NCI-H146 treated with DMSO at 0.1 percent for 48 hours (cell line): ENCODE results near the gene KIAA0040.

Source experiments
- DNase-seq: peaks from one replicate; lab custom pipeline; 2025; ENCODE audit not compliant: unreplicated experiment; lab: John Stamatoyannopoulos, UW

KIAA0040 gene

GRCh38 chr1:175192630-175193526 lies at the start of gene KIAA0040:
KIAA0040 (minus strand) TSS chr1:175192776; CDS start chr1:175161013, 31,763 bp downstream.
- DNase-seq, result no peak

DNA sequence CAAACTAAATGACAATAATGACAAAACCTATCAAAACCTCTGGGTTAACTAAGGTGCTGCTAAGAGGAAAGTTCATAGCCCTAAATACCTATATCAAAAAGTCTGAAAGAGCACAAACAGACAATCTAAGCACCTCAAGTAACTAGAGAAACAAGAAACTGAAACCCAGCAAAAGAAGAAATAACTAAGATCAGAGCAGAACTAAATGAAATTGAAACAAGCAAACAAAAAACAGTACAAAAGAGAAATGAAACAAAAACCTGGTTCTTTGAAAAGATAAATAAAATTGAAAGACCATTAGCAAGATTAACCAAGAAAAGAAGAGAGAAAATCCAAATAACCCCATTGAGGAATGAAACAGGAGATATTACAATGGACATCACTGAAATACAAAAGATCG lies 44.8 kb upstream of the KIAA0040 start:
- no peak for DNase-seq

DNA sequence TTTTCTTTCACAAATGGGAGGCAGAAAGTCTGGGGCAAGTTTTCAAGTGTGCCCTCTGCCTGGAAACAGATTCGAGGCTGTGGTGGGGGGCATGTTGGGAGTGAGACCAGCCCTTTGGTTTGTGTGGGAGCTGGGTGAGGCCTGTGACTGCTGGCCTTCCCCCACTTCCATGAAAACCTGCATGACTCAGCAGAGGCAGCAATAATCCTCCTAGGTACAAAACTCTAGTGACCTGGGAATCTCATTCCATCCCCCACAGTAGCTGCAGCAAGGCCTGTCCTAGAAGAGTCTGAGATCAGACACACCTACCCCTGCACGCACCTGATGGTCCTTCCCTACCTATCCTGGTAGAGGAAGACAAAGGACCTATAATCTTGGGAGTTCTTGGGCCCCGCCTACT lies 42.1 kb upstream of the KIAA0040 start:
- DNase-seq, result no peak

DNA sequence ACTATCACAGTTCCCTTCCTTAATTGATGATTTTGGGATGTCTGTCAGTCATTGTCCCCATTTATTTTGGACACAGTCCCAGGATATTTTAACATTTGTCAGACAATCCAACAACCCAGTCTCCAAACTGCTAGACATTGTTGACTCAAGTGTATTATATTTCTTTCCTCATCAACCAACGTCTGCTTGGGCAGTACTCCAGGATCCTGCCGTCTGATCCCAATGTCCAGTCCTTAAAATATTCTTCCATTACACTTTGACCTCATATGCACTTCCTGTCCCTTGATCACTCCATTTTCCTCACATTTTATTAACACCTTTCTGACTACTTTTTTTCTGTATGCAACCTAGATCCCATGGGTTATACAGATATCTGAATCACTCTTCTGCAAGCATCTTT lies 39.8 kb upstream of the KIAA0040 start:
- no peak for DNase-seq

DNA sequence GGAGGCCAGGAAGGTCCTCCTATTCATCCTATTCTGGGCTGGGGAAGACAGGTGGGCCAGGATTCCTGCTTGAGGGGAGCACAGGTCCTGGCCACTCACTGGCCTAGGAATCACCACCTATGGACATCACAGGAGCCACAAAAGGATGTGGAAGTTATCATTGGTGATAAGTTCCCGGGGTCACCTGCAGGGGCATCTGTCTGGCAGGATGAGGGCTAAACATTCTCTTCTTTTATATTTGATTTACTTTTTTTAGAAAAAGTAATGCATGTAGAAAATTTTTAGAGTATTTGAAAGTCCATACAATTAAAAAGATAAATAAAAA lies 33.2 kb upstream of the KIAA0040 start:
- no peak for DNase-seq

DNA sequence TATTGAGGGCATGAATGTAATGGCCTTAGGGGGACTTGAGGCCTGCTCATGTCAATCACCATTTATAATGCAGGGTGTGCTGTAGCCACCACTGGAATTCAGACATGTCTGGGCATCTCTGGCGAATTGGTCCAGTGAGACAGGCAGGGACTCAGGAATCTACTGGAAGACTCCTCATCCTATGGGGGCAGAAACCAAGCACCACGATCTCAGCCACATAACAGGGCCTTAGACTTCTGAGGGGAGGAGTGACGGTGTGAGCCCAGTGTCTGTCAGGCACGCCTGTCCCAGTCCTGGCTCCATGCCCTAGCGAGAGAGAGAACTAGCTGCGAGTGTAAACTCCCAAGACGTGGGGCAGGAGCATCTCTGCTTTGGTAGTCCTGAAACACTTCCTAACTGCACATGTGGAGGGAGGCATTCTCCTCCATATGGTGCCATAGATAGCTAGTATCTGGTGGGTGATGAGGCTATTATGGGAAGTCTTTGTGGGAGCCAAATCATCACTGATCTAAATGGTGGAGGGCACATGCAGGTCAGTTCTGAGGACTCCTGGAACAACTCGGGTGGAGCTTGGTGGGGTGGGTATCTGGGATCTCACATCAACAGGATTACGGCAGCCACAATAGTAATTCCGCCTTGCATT lies 29.8 kb upstream of the KIAA0040 start:
- no peak for DNase-seq

GRCh38 chr1:175221557-175222175 lies 29.1 kb upstream of the KIAA0040 start:
- no peak for DNase-seq

- DNase-seq, result no peak
Observed at GRCh38 chr1:175220853-175221556, 28.4 kb upstream of the KIAA0040 start.

DNA sequence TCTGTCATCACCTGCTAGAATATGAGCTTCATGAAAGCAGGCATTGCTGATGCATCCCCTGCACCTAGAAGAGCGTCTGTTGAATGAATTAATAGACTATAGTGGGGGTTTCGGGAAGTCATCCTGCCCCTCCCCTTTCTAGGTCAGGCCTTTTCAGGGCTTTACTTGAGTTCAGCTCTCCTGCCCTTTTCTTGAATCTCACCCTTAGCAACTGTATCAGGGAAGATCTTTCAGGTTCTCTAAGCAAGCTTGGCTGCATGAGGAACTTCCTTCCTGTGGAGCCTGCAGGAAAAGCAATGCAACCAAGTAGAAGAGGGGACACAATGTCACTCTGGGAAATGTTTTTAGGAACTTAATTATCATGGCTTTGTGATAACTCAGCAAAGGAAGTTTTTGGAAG lies 27.2 kb upstream of the KIAA0040 start:
- no peak for DNase-seq

- no peak for DNase-seq
Observed at GRCh38 chr1:175218786-175219434, 26.3 kb upstream of the KIAA0040 start.

- no peak for DNase-seq
Observed at GRCh38 chr1:175217721-175218531, 25.4 kb upstream of the KIAA0040 start.

- no peak for DNase-seq
Observed at GRCh38 chr1:175216444-175216843, 23.9 kb upstream of the KIAA0040 start.

DNA sequence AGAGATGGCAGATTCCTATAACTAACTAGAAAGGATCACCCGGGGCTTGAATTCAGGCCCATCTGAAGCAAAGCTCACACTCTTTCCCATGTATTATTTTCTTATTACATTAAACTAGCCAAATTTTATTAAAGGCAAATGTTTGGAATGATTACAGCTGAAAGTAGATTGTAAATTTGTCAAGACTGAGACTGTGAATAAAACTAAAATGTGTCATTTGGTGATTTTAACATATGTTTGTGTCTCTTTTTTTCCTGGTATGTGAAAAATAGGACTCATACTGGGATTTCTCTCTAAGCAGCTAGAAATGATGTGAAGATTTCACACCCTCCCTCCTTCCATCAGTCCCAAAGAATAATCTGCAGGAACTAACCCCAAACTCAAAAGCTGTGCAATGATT lies 19.1 kb upstream of the KIAA0040 start:
- no peak for DNase-seq

GRCh38 chr1:175210744-175211143 lies 18.2 kb upstream of the KIAA0040 start:
- DNase-seq, result no peak

GRCh38 chr1:175209493-175209921 lies 16.9 kb upstream of the KIAA0040 start:
- DNase-seq, result no peak

- no peak for DNase-seq
Observed at GRCh38 chr1:175208773-175209492, 16.4 kb upstream of the KIAA0040 start.

DNA sequence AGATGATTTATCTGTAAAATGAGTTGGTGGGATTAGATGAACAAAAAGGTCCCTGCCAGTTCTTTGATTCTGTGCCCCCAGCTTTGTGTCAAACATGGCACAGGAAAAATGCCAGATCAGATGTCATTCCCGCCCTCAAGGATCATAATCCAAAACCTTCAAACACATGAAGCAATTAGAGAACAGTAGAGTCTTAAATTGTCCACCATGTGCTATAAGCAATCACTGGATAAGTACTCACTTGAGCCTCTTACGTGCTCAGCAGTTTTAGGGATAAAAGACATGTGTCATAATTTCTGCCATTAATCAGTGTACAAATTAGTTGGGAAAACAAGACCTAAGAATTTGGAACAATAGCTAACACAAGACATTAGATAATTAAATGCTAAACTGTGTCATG lies 15.4 kb upstream of the KIAA0040 start:
- DNase-seq, result no peak

GRCh38 chr1:175206687-175207086 lies 14.1 kb upstream of the KIAA0040 start:
- DNase-seq, result no peak

- DNase-seq, result no peak
Observed at GRCh38 chr1:175204330-175204729, 11.8 kb upstream of the KIAA0040 start.
